Effector memory CD8-positive, alpha-beta T cell (primary cell): ENCODE results near the gene GATA5.

ENCODE experiments used
- ATAC-seq: fragments of 150-1000 bp; cut with Tn5 transposase; replicated peaks from 2 replicates; pipeline ENCODE4 v1.10.0; 2021; ENCODE audit warnings: mild to moderate bottlenecking, moderate library complexity
- DNase-seq, 3 experiments: peaks; one replicate each; pipeline ENCODE4 v3.0.0; 2021
- H3K27ac Mint-ChIP-seq, 2 donors: one replicate each; pipeline ENCODE4 v1.8.0; 2022; ENCODE audit warnings: mild to moderate bottlenecking in 2 of 2, mixed read lengths in 2 of 2, moderate library complexity in 2 of 2
- H3K27me3 Mint-ChIP-seq, 2 donors: one replicate each; pipeline ENCODE4 v1.8.0; 2022; ENCODE audit warnings: mixed read lengths in 2 of 2
- H3K36me3 Mint-ChIP-seq: one replicate; pipeline ENCODE4 v1.8.0; 2022; ENCODE audit warnings: mild to moderate bottlenecking, moderate library complexity, mixed read lengths; ENCODE audit not compliant: insufficient read depth
- H3K4me1 Mint-ChIP-seq, 2 donors: one replicate each; pipeline ENCODE4 v1.8.0; 2022; ENCODE audit warnings: low read depth in 2 of 2, mixed read lengths in 2 of 2
- H3K4me3 Mint-ChIP-seq, 2 donors: one replicate each; pipeline ENCODE4 v1.8.0; 2022; ENCODE audit warnings: mild to moderate bottlenecking in 2 of 2, mixed read lengths in 2 of 2, moderate library complexity in 2 of 2
- H3K9me3 Mint-ChIP-seq, 2 donors: one replicate each; pipeline ENCODE4 v1.8.0; 2022; ENCODE audit warnings: mixed read lengths in 2 of 2

The GATA5 gene

DNA sequence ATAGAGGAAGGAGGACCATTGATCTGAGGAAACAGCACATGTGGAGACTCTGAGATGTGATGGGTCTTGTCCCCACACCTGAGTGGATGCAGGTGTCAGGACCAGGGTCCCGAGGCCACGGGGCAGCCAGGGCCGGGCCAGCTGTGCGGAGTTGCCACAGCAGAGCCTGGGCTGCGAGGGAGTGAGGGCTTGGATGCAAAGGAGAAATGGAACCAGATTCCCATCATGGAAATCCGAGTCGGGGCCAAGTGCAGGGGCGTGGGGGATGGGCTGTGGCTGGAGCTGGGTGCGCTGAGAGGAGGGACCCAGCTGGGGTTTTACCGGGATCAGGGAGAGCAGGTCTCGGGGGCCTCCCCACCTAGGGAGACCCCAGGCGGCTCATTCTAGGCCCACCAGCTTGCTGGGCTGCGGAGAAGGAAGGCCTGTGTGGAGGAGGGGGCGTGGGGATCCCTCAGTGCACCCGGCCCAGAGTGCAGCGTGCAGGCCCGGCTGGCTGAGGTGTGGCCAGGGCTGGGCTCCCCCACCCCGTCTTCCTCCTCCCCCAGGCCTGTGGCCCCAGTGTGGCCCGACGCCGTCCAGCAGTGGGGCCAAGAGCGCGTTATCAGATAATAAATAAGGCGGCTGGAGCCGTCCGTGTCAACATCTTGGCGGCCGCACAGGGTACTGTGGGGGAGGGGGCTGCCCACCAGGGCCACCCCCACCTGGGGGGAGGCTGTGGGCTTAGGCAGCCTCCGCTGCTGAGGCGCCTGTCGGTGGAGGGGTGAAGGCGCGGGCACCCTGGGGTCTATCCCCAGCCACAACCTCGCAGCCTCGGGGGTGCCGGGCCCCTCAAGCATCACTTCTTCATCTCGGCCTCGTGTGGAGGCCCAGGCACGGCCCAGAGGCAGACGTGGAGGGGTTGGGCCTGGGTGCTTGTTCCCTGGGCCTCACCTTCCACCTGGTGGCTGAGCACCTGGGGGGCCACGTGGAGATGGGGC is 17.2 kb downstream of the GATA5 start:
- Mint-ChIP-seq H3K9me3 (no peaks in the 10 kb centered on the region), H3K36me3 (peaks cover 3% of the 10 kb centered on the region), H3K4me3 (no peak overlapping the region), H3K4me1 (no peaks in the 10 kb centered on the region), H3K27ac (no peak overlapping the region), H3K27me3 (peaks cover 6 to 60% of the 10 kb centered on the region in 2 donors)
- DNase-seq: no peak
- ATAC-seq: no peak

- Mint-ChIP-seq H3K4me1 (no peaks in the 10 kb centered on the region), H3K27ac (no peak overlapping the region), H3K27me3 (peaks cover 6 to 68% of the 10 kb centered on the region in 2 donors), H3K4me3 (no peak overlapping the region), H3K36me3 (peaks cover 3% of the 10 kb centered on the region), H3K9me3 (no peaks in the 10 kb centered on the region)
- DNase-seq: no peak
- no peak for ATAC-seq
These were observed 18.0 kb downstream of the GATA5 start for GRCh38 chr20:62457831-62458230.

DNA sequence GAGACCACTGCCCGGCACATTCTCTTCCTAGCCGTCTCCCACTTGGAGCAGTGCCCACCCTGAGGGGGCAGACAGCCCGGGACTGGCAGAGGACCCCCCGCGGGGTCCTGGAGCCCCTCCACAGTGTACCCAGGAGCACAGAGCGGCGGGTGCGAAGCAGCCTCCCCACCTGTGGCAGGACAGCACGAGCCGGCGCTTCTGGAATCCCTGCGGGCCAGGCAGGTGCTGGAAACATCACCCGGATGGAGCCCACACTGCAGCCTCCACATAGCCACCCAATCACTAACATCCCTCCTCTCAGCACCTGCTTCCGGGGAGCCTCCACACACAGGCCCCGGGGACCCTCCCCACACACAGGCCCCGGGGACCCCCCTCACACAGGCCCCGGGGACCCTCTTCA is 18.7 kb downstream of the GATA5 start:
- Mint-ChIP-seq H3K27me3 (peaks cover 6 to 75% of the 10 kb centered on the region in 2 donors), H3K4me1 (no peaks in the 10 kb centered on the region), H3K36me3 (peaks cover 3% of the 10 kb centered on the region), H3K9me3 (no peaks in the 10 kb centered on the region), H3K4me3 (no peak overlapping the region), H3K27ac (no peak overlapping the region)
- no peak for ATAC-seq
- DNase-seq: no peak

DNA sequence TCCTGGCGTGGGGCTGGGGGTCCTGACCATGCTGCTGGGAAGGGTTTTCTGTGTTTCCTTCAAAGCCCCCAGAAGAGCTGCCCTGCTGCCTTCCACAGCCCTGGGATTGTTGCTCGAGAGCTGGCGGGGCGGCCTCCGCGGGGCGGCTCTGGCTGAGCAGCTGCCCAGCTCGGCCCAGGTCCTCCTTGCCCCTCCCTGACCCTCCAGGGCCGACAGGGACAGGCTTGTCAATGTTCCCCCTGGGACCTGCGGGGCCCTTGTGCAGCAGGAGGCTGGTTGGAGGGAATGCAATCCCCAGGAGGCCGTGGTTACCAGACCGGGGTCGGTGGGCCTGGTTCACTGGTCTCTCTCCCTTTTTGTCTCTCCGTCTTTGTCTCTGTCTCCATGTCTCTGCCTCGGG is 19.9 kb downstream of the GATA5 start:
- no peak overlapping the region for H3K4me3 Mint-ChIP-seq
- H3K9me3 Mint-ChIP-seq: no peaks in the 10 kb centered on the region
- H3K36me3 Mint-ChIP-seq: peaks cover 3% of the 10 kb centered on the region
- DNase-seq: no peak
- no peak for ATAC-seq
- no peaks in the 10 kb centered on the region for H3K4me1 Mint-ChIP-seq
- peaks cover 6 to 77% of the 10 kb centered on the region in 2 donors for H3K27me3 Mint-ChIP-seq
- no peak overlapping the region for H3K27ac Mint-ChIP-seq

DNA sequence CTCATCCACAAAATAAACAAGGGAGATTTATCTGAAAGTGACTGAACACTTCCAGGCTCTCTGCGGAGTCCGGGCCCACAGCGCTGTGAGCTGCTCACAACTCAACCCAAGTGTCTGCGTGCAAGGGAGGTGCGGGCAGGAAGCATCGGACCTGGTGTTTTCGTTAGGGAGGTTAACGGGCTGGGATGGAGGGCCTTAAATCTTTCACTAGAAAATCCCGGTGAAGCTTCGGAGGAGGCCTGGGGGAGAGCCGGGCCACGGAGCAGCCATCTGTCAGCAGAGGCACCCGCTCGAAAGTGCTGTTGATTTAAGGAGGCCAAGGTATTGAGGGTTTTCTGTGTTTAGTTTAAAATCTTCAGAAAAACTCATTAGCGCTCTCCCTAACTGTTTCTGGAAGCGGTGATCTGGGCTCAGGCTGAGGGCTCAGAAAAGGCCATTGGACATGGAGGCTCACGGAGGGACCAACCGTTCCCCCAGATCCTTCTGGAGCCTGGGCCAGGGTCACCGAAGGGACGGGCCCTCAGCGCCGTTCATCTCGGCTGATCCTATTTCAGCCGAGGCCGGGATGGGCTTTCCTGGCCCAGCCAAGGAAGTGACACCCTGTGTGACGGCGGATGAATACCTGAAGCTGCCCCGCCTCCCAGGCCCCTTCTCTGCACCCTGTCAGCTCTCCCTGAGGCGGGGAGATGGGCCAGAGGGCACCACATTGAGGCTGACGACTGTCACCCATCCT is 20.7 kb downstream of the GATA5 start:
- Mint-ChIP-seq H3K27me3 (peaks cover 6 to 81% of the 10 kb centered on the region in 2 donors), H3K36me3 (peaks cover 3% of the 10 kb centered on the region), H3K27ac (no peak overlapping the region), H3K4me3 (no peak overlapping the region), H3K9me3 (no peaks in the 10 kb centered on the region), H3K4me1 (no peaks in the 10 kb centered on the region)
- ATAC-seq: no peak
- DNase-seq: no peak

DNA sequence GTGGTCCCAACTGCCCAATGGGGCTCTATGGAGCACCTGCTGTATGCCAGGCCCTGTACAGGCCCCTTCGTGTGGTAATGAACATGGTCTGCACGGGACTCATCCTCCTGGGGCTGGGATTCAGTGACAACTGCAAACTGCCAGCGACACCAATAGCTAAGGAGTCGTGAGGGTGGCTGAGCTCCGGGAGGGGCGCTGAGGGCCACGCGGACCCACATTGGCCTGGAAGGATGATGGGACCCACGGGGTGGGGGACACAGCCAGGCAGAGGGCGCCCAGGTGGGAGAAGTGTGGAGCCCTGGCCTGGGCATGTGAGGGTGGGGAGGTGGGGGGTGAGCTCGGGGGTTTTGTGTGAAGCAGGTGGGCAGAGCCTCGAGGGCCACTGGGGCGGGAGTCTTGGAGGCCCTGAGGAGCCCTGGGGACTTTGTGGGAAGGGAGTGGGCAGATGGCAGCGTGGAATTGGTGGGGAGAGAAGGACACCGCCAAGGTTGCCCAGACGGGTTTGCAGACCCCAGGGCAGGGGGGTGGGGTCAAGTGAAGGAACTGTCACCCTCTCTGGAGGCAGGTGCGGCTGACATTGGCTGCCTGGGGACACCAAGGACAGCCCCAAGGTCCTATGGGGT is 22.5 kb downstream of the GATA5 start:
- Mint-ChIP-seq H3K4me1 (no peaks in the 10 kb centered on the region), H3K9me3 (no peaks in the 10 kb centered on the region), H3K27me3 (peaks cover 6 to 82% of the 10 kb centered on the region in 2 donors), H3K36me3 (peaks cover 3% of the 10 kb centered on the region), H3K27ac (no peak overlapping the region), H3K4me3 (no peak overlapping the region)
- ATAC-seq (no peak), DNase-seq (no peak)

DNA sequence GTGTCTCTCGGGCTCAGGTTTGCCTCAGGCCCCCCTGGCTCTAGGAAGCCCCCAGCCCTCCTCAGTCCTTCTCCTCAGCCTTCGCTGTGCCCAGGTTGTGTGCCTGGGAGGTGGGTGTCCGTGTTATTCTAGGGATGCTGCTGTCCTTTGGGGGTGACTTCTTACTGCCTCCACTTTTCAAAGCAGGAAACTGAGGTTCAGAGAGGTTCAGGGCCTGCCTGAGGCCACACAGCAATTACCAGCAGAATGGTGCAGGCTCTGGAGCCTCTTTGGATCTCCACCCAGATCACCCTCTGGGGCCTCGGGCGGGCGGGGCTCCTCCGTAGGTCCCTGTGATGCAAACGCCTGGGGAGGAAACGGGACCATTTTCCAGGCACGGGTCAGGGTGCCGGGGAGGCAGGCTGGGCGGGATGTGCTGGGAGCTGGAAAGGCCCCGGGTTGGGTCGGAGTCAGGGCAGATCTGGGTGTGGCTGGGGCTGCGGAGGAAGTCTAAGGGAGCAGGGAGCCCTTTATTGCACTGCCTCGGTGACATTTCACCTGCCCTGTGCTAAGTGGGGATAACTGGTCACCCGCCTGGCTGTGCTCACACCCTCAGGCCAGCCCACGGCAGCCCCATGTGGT is 23.2 kb downstream of the GATA5 start:
- H3K4me1 Mint-ChIP-seq: no peaks in the 10 kb centered on the region
- H3K27me3 Mint-ChIP-seq: peaks cover 10 to 82% of the 10 kb centered on the region in 2 donors

DNA sequence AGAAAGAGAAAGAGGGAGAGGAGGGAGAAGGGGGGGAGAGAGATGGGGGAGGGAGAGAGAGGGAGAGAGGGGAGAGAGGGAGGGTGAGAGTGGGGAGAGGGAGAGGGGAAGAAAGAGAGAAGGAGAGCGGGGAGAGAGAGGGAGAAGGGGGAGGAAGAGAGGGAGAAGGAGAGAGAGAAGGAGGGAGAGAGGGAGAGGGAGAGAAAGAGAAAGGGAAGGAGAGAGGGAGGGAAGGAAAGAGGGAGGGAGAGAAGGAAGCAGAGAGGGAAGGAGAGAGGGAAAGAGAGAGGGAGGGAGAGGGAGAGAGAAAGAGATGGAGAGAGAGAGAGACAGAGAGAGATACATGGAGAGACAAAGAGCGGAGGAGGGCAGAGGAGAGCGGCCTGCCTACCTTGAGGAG is 23.8 kb downstream of the GATA5 start:
- Mint-ChIP-seq H3K4me1 (no peaks in the 10 kb centered on the region), H3K27ac (no peak overlapping the region), H3K36me3 (peaks cover 3% of the 10 kb centered on the region), H3K4me3 (no peak overlapping the region), H3K27me3 (peaks cover 8 to 82% of the 10 kb centered on the region in 2 donors), H3K9me3 (no peaks in the 10 kb centered on the region)
- ATAC-seq: no peak
- DNase-seq: no peak

More for the DNA sequence above, 23.2 kb downstream of the GATA5 start:
- Mint-ChIP-seq H3K27ac (no peak overlapping the region), H3K36me3 (peaks cover 3% of the 10 kb centered on the region), H3K9me3 (no peaks in the 10 kb centered on the region), H3K4me3 (no peak overlapping the region)
- no peak for DNase-seq
- no peak for ATAC-seq

DNA sequence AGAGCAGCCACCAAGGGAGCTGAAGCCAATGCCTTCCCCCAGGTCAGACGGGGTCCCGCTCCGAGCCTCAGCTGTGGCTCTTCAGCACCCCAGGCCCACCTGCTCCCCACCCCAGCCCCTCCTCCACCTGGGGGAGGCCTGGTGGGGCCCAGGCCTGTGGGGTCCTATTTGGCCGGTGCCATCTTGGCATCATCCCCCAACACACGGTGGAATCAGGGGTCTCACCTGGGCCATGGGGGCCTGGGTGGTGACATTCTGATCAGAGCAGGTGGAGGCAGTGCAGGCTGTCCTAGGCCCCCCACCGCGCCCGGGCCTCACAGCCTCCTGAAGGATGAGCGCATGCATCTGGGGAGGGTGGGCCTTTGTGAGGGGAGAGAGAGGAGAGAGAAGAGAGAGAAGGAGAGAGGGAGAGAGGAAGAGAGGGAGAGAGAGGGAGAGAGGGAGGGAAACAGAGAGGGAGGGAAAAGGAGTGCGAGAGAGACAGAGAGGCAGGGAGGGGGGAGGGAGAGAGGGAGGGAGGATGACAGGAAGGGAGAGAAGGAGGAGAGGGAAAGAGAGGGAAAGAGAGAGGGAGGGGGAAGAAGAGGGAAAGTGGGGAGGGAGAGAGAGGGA is 24.5 kb downstream of the GATA5 start:
- Mint-ChIP-seq H3K27ac (no peak overlapping the region), H3K9me3 (no peaks in the 10 kb centered on the region), H3K27me3 (peaks cover 12 to 81% of the 10 kb centered on the region in 2 donors), H3K4me1 (no peaks in the 10 kb centered on the region), H3K36me3 (peaks cover 1% of the 10 kb centered on the region), H3K4me3 (no peak overlapping the region)
- DNase-seq (no peak), ATAC-seq (no peak)

DNA sequence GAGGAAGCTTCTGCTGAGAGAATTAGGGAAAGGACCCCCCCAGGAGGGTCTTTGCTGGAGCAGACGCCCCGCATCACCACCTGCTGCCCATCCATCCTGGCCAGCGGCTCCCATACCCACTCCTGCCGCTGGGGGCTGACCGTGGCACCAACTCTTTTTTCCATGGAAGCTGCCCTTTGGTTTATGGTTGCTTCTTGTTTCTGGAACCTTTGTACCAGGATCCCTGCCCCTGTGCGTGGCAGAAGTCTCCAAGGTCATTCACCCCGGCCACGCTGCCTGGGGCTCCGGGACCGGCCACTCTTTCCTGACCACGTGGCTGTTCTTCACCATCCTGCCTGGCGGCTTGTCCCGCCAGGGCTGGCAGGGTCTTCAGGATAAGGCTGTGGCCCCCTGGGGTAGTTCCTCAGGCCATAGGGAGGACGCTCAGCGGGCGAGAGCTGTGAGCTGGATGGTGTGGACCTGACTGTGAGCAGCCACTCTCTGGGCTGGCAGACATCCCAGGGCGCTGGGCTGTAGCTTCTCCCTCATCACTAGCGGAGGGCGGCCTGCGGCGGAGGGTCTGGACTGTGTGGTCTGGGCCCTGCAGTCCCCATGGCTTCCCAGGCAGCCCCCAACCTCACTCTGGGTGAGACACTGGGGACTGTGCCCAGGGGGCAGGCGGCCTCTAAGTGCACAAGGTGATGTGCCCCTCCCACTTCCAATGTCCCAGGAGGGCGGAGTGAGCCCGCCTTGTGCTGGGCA is 25.7 kb downstream of the GATA5 start:
- no peak for DNase-seq
- H3K4me1 Mint-ChIP-seq: no peaks in the 10 kb centered on the region
- H3K27me3 Mint-ChIP-seq: peaks cover 12 to 75% of the 10 kb centered on the region in 2 donors
- ATAC-seq: no peak
- H3K9me3 Mint-ChIP-seq: no peaks in the 10 kb centered on the region
- H3K27ac Mint-ChIP-seq: no peak overlapping the region
- no peaks in the 10 kb centered on the region for H3K36me3 Mint-ChIP-seq
- no peak overlapping the region for H3K4me3 Mint-ChIP-seq

GRCh38 chr20:62448788-62449187 is 27.0 kb downstream of the GATA5 start:
- Mint-ChIP-seq H3K27ac (no peak overlapping the region), H3K36me3 (no peaks in the 10 kb centered on the region), H3K4me3 (no peak overlapping the region), H3K9me3 (no peaks in the 10 kb centered on the region), H3K27me3 (peaks cover 12 to 79% of the 10 kb centered on the region in 2 donors), H3K4me1 (no peaks in the 10 kb centered on the region)
- DNase-seq (no peak), ATAC-seq (no peak)

- H3K4me1 Mint-ChIP-seq: no peaks in the 10 kb centered on the region
- no peaks in the 10 kb centered on the region for H3K36me3 Mint-ChIP-seq
These were observed 27.8 kb downstream of the GATA5 start for GRCh38 chr20:62448038-62448437.

More at GRCh38 chr20:62448038-62448437, 27.8 kb downstream of the GATA5 start:
- DNase-seq: no peak
- peaks cover 16 to 79% of the 10 kb centered on the region in 2 donors for H3K27me3 Mint-ChIP-seq
- no peak overlapping the region for H3K4me3 Mint-ChIP-seq
- no peak overlapping the region for H3K27ac Mint-ChIP-seq
- no peaks in the 10 kb centered on the region for H3K9me3 Mint-ChIP-seq
- no peak for ATAC-seq
